HepG2 (cell line): Measurements from ENCODE around the gene C5AR1. TPM values are rescaled to one million over a fixed set of nuclear protein-coding genes. Genes with fewer than 3 reads are reported as not detected.

Experiments
- ATAC-seq: fragments of 200-7000 bp; cut with Tn5 transposase; 3 replicates; pipeline ENCODE4 v1.9.1; 2020; ENCODE audit warnings: mild to moderate bottlenecking, moderate library complexity
- BruUV-seq: library from RNA; stranded (reverse); fragments of 400-500 nt; replicated peaks from 2 replicates; lab custom pipeline; 2021; lab: Mats Ljungman, UMichigan
- CTCF ChIA-PET: fragments of 300-600 bp; formaldehyde crosslinking; extraction: SDS; loops from one replicate; lab custom pipeline; 2021; ENCODE audit warnings: low total read pairs, inconsistent platforms, low intra/inter-chr PET ratio; lab: Yijun Ruan, JAX
- POLR2A ChIA-PET: fragments of 350-600 bp; sonication (Branson Sonifier 250); formaldehyde crosslinking; loops from one replicate; lab custom pipeline; 2020; ENCODE audit warnings: antibody characterized with exemption, inconsistent platforms; lab: Yijun Ruan, JAX
- DNase-seq: peaks from one replicate; pipeline ENCODE4 v3.0.0-alpha.2; 2015; ENCODE audit warnings: low spot score
- FAIRE-seq: peaks from 3 replicates; lab custom pipeline; 2011; peaks lifted over from hg19 to GRCh38; lab: Jason Lieb, UNC
- H2AFZ ChIP-seq: one replicate; pipeline ENCODE4 v1.6.1; 2011; ENCODE audit warnings: low read length, inconsistent platforms
- H3K27ac ChIP-seq: fragments of 300-600 bp; 3 replicates; pipeline ENCODE4 v1.8.0; 2011; ENCODE audit warnings: mixed run types, mild to moderate bottlenecking, mixed read lengths, low read length, inconsistent platforms; ENCODE audit not compliant: insufficient read depth; ENCODE audit errors: extremely low read length
- H3K27me3 ChIP-seq, 2 experiments: fragments of 200-600 bp in 1 of 2; 2 replicates in 1 of 2; 3 replicates in 1 of 2; pipeline versions ENCODE4 v1.6.0 to v1.8.0; 2011; ENCODE audit warnings: low read length in 2 of 2, mild to moderate bottlenecking in 2 of 2, moderate library complexity in 2 of 2, inconsistent platforms in 1 of 2; ENCODE audit not compliant: insufficient read depth in 2 of 2, control insufficient read depth in 1 of 2
- H3K36me3 ChIP-seq, 2 experiments: fragments of 200-600 bp in 1 of 2; replicated peaks in 1 of 2; 2 replicates in 1 of 2; 3 replicates in 1 of 2; pipeline versions ENCODE4 v1.5.1 to v1.8.0; 2011; ENCODE audit warnings: low read length in 2 of 2, inconsistent platforms in 1 of 2; ENCODE audit not compliant: insufficient read depth in 2 of 2, control insufficient read depth in 1 of 2
- H3K4me1 ChIP-seq: 2 replicates; pipeline ENCODE4 v1.5.1; 2012; ENCODE audit warnings: low read length, inconsistent platforms; ENCODE audit not compliant: insufficient read depth
- H3K4me2 ChIP-seq: 2 replicates; pipeline ENCODE4 v1.6.0; 2011; ENCODE audit warnings: low read depth, low read length, inconsistent platforms
- H3K4me3 ChIP-seq, 3 experiments: fragments of 200-600 bp in 1 of 3; sonication (generic), shearing (Covaris generic) in 1 of 3; replicated peaks in 1 of 3; 2 replicates each; pipeline ENCODE4 v1.5.1; 2011 to 2016; ENCODE audit warnings: low read length in 3 of 3, inconsistent platforms in 2 of 3, low read depth in 2 of 3, mild to moderate bottlenecking in 2 of 3, control low read depth in 1 of 3, mixed read lengths in 1 of 3; ENCODE audit not compliant: insufficient read depth in 1 of 3
- H3K79me2 ChIP-seq: one replicate; pipeline ENCODE4 v1.6.1; 2011; ENCODE audit warnings: low read length, inconsistent platforms; ENCODE audit not compliant: insufficient read depth
- H3K9ac ChIP-seq: 2 replicates; pipeline ENCODE4 v1.6.0; 2011; ENCODE audit warnings: mild to moderate bottlenecking, low read depth, low read length, inconsistent platforms; ENCODE audit not compliant: insufficient read depth
- H3K9me3 ChIP-seq: 2 replicates; pipeline ENCODE4 v1.5.1; 2012; ENCODE audit warnings: mild to moderate bottlenecking, low read length
- H4K20me1 ChIP-seq: 2 replicates; pipeline ENCODE4 v1.6.0; 2011; ENCODE audit warnings: inconsistent platforms, mild to moderate bottlenecking, low read length, moderate library complexity; ENCODE audit not compliant: insufficient read depth
- AGO2 ChIP-seq: fragments of 200-400 bp; formaldehyde crosslinking; optimal IDR thresholded peaks from 2 replicates; pipeline ENCODE3; 2017; ENCODE audit warnings: mild to moderate bottlenecking, low read depth, low read length, moderate library complexity
- EHMT2 ChIP-seq: fragments of 200-600 bp; sonication (generic); IDR thresholded peaks from 2 replicates; pipeline ENCODE4 v1.7.0; 2017; ENCODE audit warnings: antibody characterized with exemption, low read depth, low read length, borderline replicate concordance
- MAFG ChIP-seq: sonication (generic); formaldehyde crosslinking; IDR thresholded peaks from 2 replicates; pipeline ENCODE4 v1.5.1; 2020; ENCODE audit warnings: mild to moderate bottlenecking, missing genetic modification reagents
- MEIS2 ChIP-seq: sonication (generic); formaldehyde crosslinking; IDR thresholded peaks from 2 replicates; pipeline ENCODE4 v1.9.0; 2021; ENCODE audit warnings: mild to moderate bottlenecking, missing genetic modification reagents
- RBFOX2 ChIP-seq: fragments of 200-400 bp; formaldehyde crosslinking; IDR thresholded peaks from 2 replicates; pipeline ENCODE4 v1.6.1; 2017; ENCODE audit warnings: low read depth, mild to moderate bottlenecking, low read length
- ZFAT ChIP-seq: sonication (generic); formaldehyde crosslinking; conservative IDR thresholded peaks from 2 replicates; pipeline ENCODE4 v1.8.1; 2023; ENCODE audit warnings: missing genetic modification reagents, inconsistent platforms
- ZFP37 ChIP-seq: sonication (generic); formaldehyde crosslinking; IDR thresholded peaks from 2 replicates; pipeline ENCODE4 v1.4.0; 2020; ENCODE audit warnings: missing genetic modification reagents, borderline replicate concordance
- ZNF121 ChIP-seq: sonication (generic); formaldehyde crosslinking; IDR thresholded peaks from 2 replicates; pipeline ENCODE4 v1.5.0; 2020; ENCODE audit warnings: mild to moderate bottlenecking, missing genetic modification reagents
- WGBS: methylation state at CpG from one replicate; pipeline ENCODE4 v1.1.6; 2017; ENCODE audit warnings: low lambda C conversion rate; 5-methylcytosine and 5-hydroxymethylcytosine counted together
- in situ Hi-C: cut with HindIII; loops from 2 replicates; pipeline ENCODE4 v1.10.0; 2017; ENCODE audit warnings: low pct_unique_long_range_greater_than_20kb; ENCODE audit not compliant: extremely low pct_ligation_motif_present
- intact Hi-C: fragments of 100-400 bp; cut with micrococcal nuclease; formaldehyde crosslinking; loops from one replicate; pipeline ENCODE4 v1.10.0; 2022; ENCODE audit not compliant: unreplicated experiment
- polyA plus RNA-seq, 8 experiments: library from polyadenylated mRNA; depleted of rRNA in 3 of 8; stranded (reverse) in 7 of 8; unstranded in 1 of 8; fragments of >200 nt; fragmentation: Illumina TruSeq in 4 of 8; extraction: Trizol in 4 of 8; gene quantifications; 2 replicates each; pipeline versions ENCODE4 v1.2.1 to v1.2.3, GENCODE V29; 2011 to 2016; ENCODE audit warnings: low read depth in 4 of 8, missing spikeins in 1 of 8, mixed read lengths in 1 of 8; ENCODE audit not compliant: insufficient read depth in 1 of 8
- total RNA-seq, 5 experiments: library from RNA; depleted of rRNA; stranded (reverse); fragments of >200 nt; fragmentation: Illumina TruSeq; extraction: Trizol; gene quantifications; 2 replicates each; pipeline ENCODE4 v1.2.3, GENCODE V29; 2016; ENCODE audit warnings: low read depth in 1 of 5
- TF ChIP-seq, protein P1 (sequence below): sonication (generic); formaldehyde crosslinking; IDR thresholded peaks from 2 replicates; pipeline ENCODE4 v1.9.0; 2022; ENCODE audit warnings: low read depth, missing genetic modification reagents
- TF ChIP-seq, protein P2 (sequence below): sonication (generic); formaldehyde crosslinking; IDR thresholded peaks from 2 replicates; pipeline ENCODE4 v1.8.1; 2023; ENCODE audit warnings: mild to moderate bottlenecking, missing genetic modification reagents

Gene C5AR1
- total and polyA plus RNA-seq, 2 of the 13 experiments (the other 11 are each of a cell fraction or from before 2014, with no cell fraction given), result 0.07 to 1.6 TPM

DNA sequence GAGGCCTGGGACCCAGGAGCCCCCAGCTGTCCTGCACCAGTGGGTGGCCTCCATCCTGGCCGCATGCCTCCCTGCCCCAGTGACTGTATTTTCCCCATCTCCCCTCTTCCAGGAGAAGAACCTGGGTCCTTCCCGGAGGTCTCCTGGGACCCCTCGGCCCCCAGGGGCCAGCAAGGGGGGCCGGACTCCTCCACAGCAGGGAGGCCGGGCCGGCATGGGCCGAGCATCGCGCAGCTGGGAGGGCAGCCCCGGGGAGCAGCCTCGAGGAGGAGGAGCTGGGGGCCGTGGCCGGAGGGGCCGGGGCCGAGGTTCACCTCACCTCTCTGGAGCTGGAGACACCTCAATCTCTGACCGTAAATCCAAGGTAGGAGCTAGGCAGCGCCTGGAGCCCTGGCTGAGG is 49.2 kb upstream of the C5AR1 start:
- ATAC-seq, result no peak
- in situ Hi-C loops (no loop called here), intact Hi-C loops (no loop called here)
- Histone ChIP-seq H3K4me2 (no peak overlapping the region), H3K27me3 (no peaks in the 10 kb centered on the region), H2AFZ (no peak overlapping the region), H3K9ac (no peak overlapping the region), H3K36me3 (peaks cover 22 to 52% of the 10 kb centered on the region in 2 experiments), H3K4me3 (no peak overlapping the region), H3K27ac (no peak overlapping the region), H4K20me1 (peaks cover 8% of the 10 kb centered on the region; the same call in 1 of the 2 replicates), H3K79me2 (peaks cover 15% of the 10 kb centered on the region), H3K9me3 (no peaks in the 10 kb centered on the region), H3K4me1 (peaks cover 22% of the 10 kb centered on the region)
- no TSS peak for BruUV-seq
- CTCF ChIA-PET, result no interaction called here
- WGBS, result 95% methylated on average over 5 of the region's 17 CpGs
- no peak for DNase-seq
- no peak for FAIRE-seq
- TF ChIP-seq RBFOX2 (peak; percentile 60; the same call in 1 of the 2 replicates), ZFAT (CRISPR knock-in tag) (no peak), ZNF121 (no peak), AGO2 (peak; percentile 28), MEIS2 (CRISPR knock-in tag) (no peak), ZFP37 (no peak), EHMT2 (no peak), MAFG (CRISPR knock-in tag) (no peak)
- TF ChIP-seq, protein P1, sequence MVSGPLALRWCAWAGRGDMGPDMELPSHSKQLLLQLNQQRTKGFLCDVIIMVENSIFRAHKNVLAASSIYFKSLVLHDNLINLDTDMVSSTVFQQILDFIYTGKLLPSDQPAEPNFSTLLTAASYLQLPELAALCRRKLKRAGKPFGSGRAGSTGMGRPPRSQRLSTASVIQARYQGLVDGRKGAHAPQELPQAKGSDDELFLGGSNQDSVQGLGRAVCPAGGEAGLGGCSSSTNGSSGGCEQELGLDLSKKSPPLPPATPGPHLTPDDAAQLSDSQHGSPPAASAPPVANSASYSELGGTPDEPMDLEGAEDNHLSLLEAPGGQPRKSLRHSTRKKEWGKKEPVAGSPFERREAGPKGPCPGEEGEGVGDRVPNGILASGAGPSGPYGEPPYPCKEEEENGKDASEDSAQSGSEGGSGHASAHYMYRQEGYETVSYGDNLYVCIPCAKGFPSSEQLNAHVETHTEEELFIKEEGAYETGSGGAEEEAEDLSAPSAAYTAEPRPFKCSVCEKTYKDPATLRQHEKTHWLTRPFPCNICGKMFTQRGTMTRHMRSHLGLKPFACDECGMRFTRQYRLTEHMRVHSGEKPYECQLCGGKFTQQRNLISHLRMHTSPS (CRISPR knock-in tag), result no peak
- TF ChIP-seq, protein P2, sequence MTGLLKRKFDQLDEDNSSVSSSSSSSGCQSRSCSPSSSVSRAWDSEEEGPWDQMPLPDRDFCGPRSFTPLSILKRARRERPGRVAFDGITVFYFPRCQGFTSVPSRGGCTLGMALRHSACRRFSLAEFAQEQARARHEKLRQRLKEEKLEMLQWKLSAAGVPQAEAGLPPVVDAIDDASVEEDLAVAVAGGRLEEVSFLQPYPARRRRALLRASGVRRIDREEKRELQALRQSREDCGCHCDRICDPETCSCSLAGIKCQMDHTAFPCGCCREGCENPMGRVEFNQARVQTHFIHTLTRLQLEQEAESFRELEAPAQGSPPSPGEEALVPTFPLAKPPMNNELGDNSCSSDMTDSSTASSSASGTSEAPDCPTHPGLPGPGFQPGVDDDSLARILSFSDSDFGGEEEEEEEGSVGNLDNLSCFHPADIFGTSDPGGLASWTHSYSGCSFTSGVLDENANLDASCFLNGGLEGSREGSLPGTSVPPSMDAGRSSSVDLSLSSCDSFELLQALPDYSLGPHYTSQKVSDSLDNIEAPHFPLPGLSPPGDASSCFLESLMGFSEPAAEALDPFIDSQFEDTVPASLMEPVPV (CRISPR knock-in tag), result no peak
- POLR2A ChIA-PET, result no interaction called here
